ENCODE data around the gene FXYD3.

Gene FXYD3

GRCh38 chr19:35162471-35163326 lies 47.1 kb downstream of the FXYD3 start:
- DNase-seq (ENCODE audit: low read depth): no peak

- no peak for DNase-seq (ENCODE audit: low read depth)
These were observed 48.8 kb downstream of the FXYD3 start for GRCh38 chr19:35164418-35164817.

- DNase-seq (ENCODE audit: low read depth): no peak
These were observed 49.8 kb downstream of the FXYD3 start for GRCh38 chr19:35165200-35166058.

GRCh38 chr19:35166100-35167063 lies 50.8 kb downstream of the FXYD3 start:
- DNase-seq (ENCODE audit: low read depth): no peak

GRCh38 chr19:35167251-35168119 lies 51.9 kb downstream of the FXYD3 start:
- DNase-seq (ENCODE audit: low read depth): no peak

GRCh38 chr19:35168196-35168595 lies 52.6 kb downstream of the FXYD3 start:
- no peak for DNase-seq (ENCODE audit: low read depth)

- DNase-seq (ENCODE audit: low read depth): no peak
These were observed 53.8 kb downstream of the FXYD3 start for GRCh38 chr19:35169221-35169995.

- DNase-seq (ENCODE audit: low read depth): no peak
These were observed 54.9 kb downstream of the FXYD3 start for GRCh38 chr19:35170359-35171061.

GRCh38 chr19:35171730-35172129 lies 56.1 kb downstream of the FXYD3 start:
- DNase-seq (ENCODE audit: low read depth): no peak
